Measurements from ENCODE around the gene NRXN3.

Gene NRXN3

GRCh38 chr14:79356040-79356439 lies 1185.9 kb downstream of the NRXN3 start:
- no peak for TF ChIP-seq CTCF (IDR thresholded peaks at IDR 0.05; ENCODE audit: low read depth, low read length, missing control alignments)
- H3K4me3 ChIP-seq (replicated peaks; ENCODE audit: low read depth, low read length): no peak overlapping the region
- no peak for DNase-seq (ENCODE audit: extremely low read depth, low read depth)

- no peak for TF ChIP-seq CTCF (IDR thresholded peaks at IDR 0.05; ENCODE audit: low read depth, low read length, missing control alignments)
- no peak for DNase-seq (ENCODE audit: extremely low read depth, low read depth)
- no peak overlapping the region for H3K4me3 ChIP-seq (replicated peaks; ENCODE audit: low read depth, low read length)
Observed at GRCh38 chr14:79357307-79357706, 1187.1 kb downstream of the NRXN3 start.

GRCh38 chr14:79363291-79363690 lies 1193.1 kb downstream of the NRXN3 start:
- no peak for TF ChIP-seq CTCF (IDR thresholded peaks at IDR 0.05; ENCODE audit: low read depth, low read length, missing control alignments)
- H3K4me3 ChIP-seq (replicated peaks; ENCODE audit: low read depth, low read length): no peak overlapping the region
- no peak for DNase-seq (ENCODE audit: extremely low read depth, low read depth)

- no peak for TF ChIP-seq CTCF (IDR thresholded peaks at IDR 0.05; ENCODE audit: low read depth, low read length, missing control alignments)
- H3K4me3 ChIP-seq (replicated peaks; ENCODE audit: low read depth, low read length): no peak overlapping the region
- DNase-seq (ENCODE audit: extremely low read depth, low read depth): peak; percentile 60
Observed at GRCh38 chr14:79369359-79370332, 1199.5 kb downstream of the NRXN3 start.

GRCh38 chr14:79370969-79371368 lies 1200.8 kb downstream of the NRXN3 start:
- no peak overlapping the region for H3K4me3 ChIP-seq (replicated peaks; ENCODE audit: low read depth, low read length)
- DNase-seq (ENCODE audit: extremely low read depth, low read depth): no peak
- no peak for TF ChIP-seq CTCF (IDR thresholded peaks at IDR 0.05; ENCODE audit: low read depth, low read length, missing control alignments)

GRCh38 chr14:79373451-79373850 lies 1203.3 kb downstream of the NRXN3 start:
- no peak for DNase-seq (ENCODE audit: extremely low read depth, low read depth)
- no peak overlapping the region for H3K4me3 ChIP-seq (replicated peaks; ENCODE audit: low read depth, low read length)
- TF ChIP-seq CTCF (IDR thresholded peaks at IDR 0.05; ENCODE audit: low read depth, low read length, missing control alignments): no peak

Measured in HFF-Myc (cell line).